ENCODE data around the gene SASH1. TPM values are rescaled to one million over a fixed set of nuclear protein-coding genes. Genes with fewer than 3 reads are reported as not detected.

SASH1 gene
- total RNA-seq, 1 donor from 2014 or later, result 35.8 TPM

GRCh38 chr6:148463671-148464070 is 121.0 kb downstream of the SASH1 start:
- DNase-seq (no peak), ATAC-seq (ENCODE audit: poor library complexity) (no peak)
- intact Hi-C loops (cut with DNase I), result loop anchor here (2.0 to 10.0 kb wide), 3 partner anchors 119 to 287 kb away; partner anchors contain the start of gene SASH1

GRCh38 chr6:148464319-148465010 is 121.8 kb downstream of the SASH1 start:
- DNase-seq, result peak; percentile 60
- intact Hi-C loops (cut with DNase I), result loop anchor here (2.0 to 10.0 kb wide), 3 partner anchors 120 to 288 kb away; partner anchors contain the start of gene SASH1
- ATAC-seq (ENCODE audit: poor library complexity), result peak; percentile 83

GRCh38 chr6:148465011-148465335 is 122.3 kb downstream of the SASH1 start:
- intact Hi-C loops (cut with DNase I), result loop anchor here (2.0 to 10.0 kb wide), 3 partner anchors 120 to 288 kb away; partner anchors contain the start of gene SASH1
- ATAC-seq (ENCODE audit: poor library complexity) (peak; percentile 5), DNase-seq (no peak)

GRCh38 chr6:148465670-148466069 is 123.0 kb downstream of the SASH1 start:
- DNase-seq (no peak), ATAC-seq (ENCODE audit: poor library complexity) (peak; percentile 10)
- intact Hi-C loops (cut with DNase I), result loop anchor here (2.0 to 10.0 kb wide), 3 partner anchors 121 to 289 kb away; partner anchors contain the start of gene SASH1

- ATAC-seq (ENCODE audit: poor library complexity) (no peak), DNase-seq (no peak)
- intact Hi-C loops (cut with DNase I), result loop anchor here (10.0 kb wide), 2 partner anchors 121 to 211 kb away; partner anchors contain the start of gene SASH1
Observed at GRCh38 chr6:148466158-148466557, 123.5 kb downstream of the SASH1 start.

- intact Hi-C loops (cut with DNase I), result loop anchor here (10.0 kb wide), 2 partner anchors 123 to 213 kb away; partner anchors contain the start of gene SASH1
Observed at GRCh38 chr6:148467926-148468325, 125.3 kb downstream of the SASH1 start.

GRCh38 chr6:148470156-148470555 is 127.5 kb downstream of the SASH1 start:
- DNase-seq (no peak), ATAC-seq (ENCODE audit: poor library complexity) (no peak)
- intact Hi-C loops (cut with DNase I), result no loop called here

More at GRCh38 chr6:148467926-148468325, 125.3 kb downstream of the SASH1 start:
- DNase-seq (no peak), ATAC-seq (ENCODE audit: poor library complexity) (no peak)

GRCh38 chr6:148470606-148471465 is 128.2 kb downstream of the SASH1 start:
- intact Hi-C loops (cut with DNase I), result no loop called here
- ATAC-seq (ENCODE audit: poor library complexity) (no peak), DNase-seq (no peak)

- DNase-seq (no peak), ATAC-seq (ENCODE audit: poor library complexity) (peak; percentile 65)
- intact Hi-C loops (cut with DNase I), result no loop called here
Observed at GRCh38 chr6:148471624-148472159, 129.1 kb downstream of the SASH1 start.

GRCh38 chr6:148472171-148473105 is 129.8 kb downstream of the SASH1 start:
- ATAC-seq (ENCODE audit: poor library complexity) (peak; percentile 51), DNase-seq (no peak)
- intact Hi-C loops (cut with DNase I), result no loop called here

GRCh38 chr6:148479497-148479896 is 136.9 kb downstream of the SASH1 start:
- DNase-seq (peak; percentile 76), ATAC-seq (ENCODE audit: poor library complexity) (peak; percentile 84)
- intact Hi-C loops (cut with DNase I), result no loop called here

- intact Hi-C loops (cut with DNase I), result no loop called here
- no peak for ATAC-seq (ENCODE audit: poor library complexity)
Observed at GRCh38 chr6:148487461-148487860, 144.8 kb downstream of the SASH1 start.

GRCh38 chr6:148491638-148492251 is 149.1 kb downstream of the SASH1 start:
- DNase-seq (no peak), ATAC-seq (ENCODE audit: poor library complexity) (no peak)
- intact Hi-C loops (cut with DNase I), result no loop called here

More at GRCh38 chr6:148487461-148487860, 144.8 kb downstream of the SASH1 start:
- no peak for DNase-seq

- peak; percentile 37 for ATAC-seq (ENCODE audit: poor library complexity)
- intact Hi-C loops (cut with DNase I), result no loop called here
Observed at GRCh38 chr6:148492654-148493290, 150.1 kb downstream of the SASH1 start.

GRCh38 chr6:148493424-148493823 is 150.8 kb downstream of the SASH1 start:
- DNase-seq (no peak), ATAC-seq (ENCODE audit: poor library complexity) (no peak)
- intact Hi-C loops (cut with DNase I), result no loop called here

More at GRCh38 chr6:148492654-148493290, 150.1 kb downstream of the SASH1 start:
- DNase-seq, result no peak

- DNase-seq, result no peak
- ATAC-seq (ENCODE audit: poor library complexity), result peak; percentile 69
- intact Hi-C loops (cut with DNase I), result no loop called here
Observed at GRCh38 chr6:148494226-148494625, 151.6 kb downstream of the SASH1 start.

GRCh38 chr6:148495029-148495428 is 152.4 kb downstream of the SASH1 start:
- ATAC-seq (ENCODE audit: poor library complexity), result no peak
- intact Hi-C loops (cut with DNase I), result no loop called here
- no peak for DNase-seq

All from Right ventricle myocardium superior (tissue), 1 donor.